NCI-H2029 treated with DMSO at 0.1 percent for 48 hours (cell line): ENCODE data around the gene GPR137.
"Not testable (repeated sequence)": the region's sequence is repeated elsewhere in the genome, so short reads cannot be mapped to it uniquely, and the experiment has no call there.

ENCODE experiments used
- DNase-seq: peaks from one replicate; lab custom pipeline; 2025; lab: John Stamatoyannopoulos, UW

The GPR137 gene

DNA sequence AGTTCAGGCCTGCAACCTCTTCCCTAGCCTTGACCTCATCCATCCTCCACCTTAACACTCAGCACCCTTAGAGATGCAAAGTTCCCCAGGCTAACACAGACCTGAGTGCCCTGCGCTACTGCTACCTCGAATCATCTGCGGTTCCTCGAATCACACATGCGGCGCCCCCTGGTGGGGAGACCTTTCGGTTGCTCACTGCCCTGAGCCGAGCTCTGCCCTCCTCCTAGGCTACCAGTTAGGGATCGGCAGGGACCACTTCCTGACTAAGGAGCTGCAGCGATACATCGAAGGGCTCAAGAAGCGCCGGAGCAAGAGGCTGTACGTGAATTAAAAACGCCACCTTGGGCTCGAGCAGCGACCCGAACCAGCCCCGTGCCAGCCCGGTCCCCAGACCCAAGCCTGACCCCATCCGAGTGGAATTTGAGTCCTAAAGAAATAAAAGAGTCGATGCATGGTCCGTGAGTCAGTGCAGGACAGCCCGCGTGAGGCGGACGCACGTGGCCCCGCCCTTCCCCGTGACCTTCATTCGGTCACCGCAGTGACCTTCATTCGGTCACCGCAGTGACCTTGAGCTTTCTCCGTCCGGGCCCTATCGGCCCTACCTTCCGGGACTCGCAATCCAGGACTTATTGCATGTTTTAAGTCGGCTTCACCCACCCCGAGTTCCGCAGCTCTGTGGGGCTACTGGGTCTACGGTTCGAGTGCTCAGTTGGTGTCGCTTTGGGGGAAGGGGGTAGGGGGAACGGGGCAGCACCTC, 18.8 kb downstream of the GPR137 start:
- peak; percentile 71 for DNase-seq

DNA sequence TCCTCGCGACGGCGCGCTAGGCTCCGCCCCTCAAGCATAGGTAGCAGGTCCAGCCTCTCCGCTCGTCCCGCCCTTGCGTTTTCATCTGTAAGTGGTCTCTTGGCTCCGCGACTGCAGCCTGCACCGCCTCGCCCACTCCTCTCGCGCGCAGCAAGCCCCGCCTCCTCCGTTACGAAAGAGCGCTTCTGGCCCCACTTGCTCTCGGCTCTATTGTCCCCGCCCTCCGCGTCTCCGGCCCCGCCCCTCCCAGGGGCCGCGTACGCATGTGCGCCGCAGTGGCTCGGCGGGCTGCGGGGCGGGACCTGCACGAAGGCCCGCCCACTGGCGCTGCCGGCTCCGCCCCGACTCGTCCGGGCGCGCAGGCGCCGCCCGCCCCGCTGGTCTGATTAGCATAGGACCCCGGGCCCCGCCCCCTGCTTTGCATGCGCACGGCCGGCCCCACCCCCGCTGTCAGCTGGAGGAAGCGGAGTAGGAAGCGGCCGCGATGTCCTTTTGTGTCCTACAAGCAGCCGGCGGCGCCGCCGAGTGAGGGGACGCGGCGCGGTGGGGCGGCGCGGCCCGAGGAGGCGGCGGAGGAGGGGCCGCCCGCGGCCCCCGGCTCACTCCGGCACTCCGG, 19.5 kb downstream of the GPR137 start, which contains the start of gene ESRRA:
Gene ESRRA (plus strand): TSS at position 450 of the 616 bp plus-strand sequence. CDS start 1,656 bp downstream, outside the sequence.
- DNase-seq = peak; percentile 97

DNA sequence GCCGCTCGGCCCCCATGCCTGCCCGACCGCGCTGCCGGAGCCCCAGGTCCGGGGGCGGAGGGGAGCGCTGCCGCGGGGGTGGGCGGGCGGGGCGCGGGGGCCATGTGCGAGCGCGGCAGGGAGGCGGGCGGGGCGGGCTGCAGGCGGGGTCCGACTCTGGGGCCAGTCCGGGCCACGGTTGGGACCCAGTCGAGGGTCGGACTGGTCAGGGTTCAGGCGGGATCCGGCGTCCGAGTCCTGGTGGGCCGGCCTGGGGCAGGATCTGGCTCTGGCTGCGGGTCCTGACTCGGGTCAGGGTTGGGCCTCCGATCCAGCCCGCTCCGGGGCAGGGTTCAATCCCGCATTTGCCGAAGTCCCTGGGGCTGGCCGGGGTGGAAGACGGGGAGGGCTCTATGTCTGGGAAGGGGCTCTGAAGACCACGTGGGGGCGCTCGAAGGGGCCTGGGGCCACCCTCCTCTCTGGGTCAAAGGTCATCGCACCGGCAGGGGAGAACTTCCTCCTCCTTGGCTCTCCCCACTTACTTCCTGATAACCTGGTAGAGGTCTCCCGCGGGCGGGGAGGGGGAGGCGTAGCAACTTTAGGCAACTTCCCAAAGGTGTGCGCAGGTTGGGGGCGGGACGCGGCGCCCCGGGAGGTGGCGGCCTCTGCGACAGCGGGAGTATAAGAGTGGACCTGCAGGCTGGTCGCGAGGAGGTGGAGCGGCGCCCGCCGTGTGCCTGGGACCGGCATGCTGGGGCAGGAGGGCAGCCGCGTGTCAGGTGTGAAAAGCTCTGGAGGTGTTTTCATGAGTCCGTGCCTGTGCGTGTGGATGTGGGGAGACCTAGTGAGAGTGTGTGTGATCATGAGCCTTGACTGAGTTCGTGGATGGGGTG, 20.3 kb downstream of the GPR137 start:
- no peak for DNase-seq

DNA sequence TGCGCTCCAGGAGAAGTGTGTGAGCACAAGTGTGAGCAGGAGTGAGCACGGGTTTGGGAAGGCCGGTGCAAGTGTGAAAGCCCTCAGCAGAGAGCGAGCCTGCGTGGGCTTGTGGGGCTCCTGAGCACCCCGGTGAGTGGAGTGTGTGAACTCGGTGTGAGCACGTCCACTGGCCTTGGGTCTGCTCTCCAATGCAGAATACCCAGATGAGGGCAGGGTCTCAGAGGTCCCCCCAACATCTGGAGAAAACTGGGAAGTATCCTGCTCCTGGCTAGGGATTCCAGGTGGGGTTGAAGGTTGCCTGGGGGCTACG, 20.9 kb downstream of the GPR137 start:
- DNase-seq = no peak

DNA sequence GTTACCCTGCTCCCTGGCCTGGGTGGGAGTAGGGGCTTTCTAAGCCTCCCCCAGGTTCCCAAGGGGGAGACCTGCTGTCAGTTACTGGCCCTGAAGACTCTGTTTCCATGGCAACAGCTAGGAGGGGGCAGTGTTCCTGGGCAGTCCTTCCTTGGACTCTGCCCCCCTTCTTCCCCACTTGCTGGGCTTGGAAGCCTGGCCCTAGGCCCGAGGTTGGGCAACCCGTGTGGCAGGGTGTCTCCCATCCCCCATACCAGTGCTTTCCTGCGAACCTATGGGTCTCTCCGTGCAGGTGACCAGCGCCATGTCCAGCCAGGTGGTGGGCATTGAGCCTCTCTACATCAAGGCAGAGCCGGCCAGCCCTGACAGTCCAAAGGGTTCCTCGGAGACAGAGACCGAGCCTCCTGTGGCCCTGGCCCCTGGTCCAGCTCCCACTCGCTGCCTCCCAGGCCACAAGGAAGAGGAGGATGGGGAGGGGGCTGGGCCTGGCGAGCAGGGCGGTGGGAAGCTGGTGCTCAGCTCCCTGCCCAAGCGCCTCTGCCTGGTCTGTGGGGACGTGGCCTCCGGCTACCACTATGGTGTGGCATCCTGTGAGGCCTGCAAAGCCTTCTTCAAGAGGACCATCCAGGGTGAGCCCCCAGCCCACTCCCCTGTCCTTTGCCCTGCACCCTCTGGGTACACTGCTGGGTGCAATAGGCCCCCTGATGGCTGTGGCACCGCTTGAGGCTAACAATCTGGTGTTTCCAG, 21.4 kb downstream of the GPR137 start:
- no peak for DNase-seq

DNA sequence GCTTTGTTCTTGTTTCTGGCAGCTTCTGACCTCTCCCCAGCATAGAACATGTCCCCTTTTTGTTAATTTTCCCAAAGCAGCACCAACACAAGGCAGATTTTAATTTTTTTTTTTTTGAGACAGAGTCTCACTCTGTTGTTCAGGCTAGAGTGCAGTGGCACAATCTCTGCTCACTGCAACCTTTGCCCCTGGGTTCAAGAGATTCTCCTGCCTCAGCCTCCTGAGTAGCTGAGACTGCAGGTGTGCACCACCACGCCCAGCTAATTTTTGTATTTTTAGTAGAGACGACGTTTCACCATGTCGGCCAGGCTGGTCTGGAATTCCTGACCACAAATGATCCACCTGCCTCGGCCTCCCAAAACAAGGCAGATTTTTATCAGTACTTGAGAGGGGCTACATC, 22.1 kb downstream of the GPR137 start:
- DNase-seq = not testable (repeated sequence)

DNA sequence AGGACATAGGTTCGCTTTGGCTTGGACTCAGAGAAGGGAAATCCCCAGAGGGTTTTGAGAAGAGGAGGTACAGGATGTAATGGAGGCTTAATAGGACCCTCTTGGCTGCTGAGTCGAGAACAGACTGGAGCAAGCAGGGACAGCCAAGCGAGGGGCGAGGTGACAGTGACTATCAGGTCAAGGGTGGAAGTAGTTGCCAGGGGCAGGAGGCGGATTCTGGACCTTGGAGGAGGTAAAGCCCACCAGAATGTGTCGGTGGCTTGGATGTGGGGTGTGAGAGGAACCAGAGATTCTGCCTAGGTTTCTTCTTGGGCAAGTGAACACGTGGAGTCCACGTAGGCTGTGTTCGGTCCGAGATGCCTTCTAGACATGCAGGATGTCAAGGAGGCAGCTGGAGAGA, 27.3 kb downstream of the GPR137 start:
- no peak for DNase-seq

DNA sequence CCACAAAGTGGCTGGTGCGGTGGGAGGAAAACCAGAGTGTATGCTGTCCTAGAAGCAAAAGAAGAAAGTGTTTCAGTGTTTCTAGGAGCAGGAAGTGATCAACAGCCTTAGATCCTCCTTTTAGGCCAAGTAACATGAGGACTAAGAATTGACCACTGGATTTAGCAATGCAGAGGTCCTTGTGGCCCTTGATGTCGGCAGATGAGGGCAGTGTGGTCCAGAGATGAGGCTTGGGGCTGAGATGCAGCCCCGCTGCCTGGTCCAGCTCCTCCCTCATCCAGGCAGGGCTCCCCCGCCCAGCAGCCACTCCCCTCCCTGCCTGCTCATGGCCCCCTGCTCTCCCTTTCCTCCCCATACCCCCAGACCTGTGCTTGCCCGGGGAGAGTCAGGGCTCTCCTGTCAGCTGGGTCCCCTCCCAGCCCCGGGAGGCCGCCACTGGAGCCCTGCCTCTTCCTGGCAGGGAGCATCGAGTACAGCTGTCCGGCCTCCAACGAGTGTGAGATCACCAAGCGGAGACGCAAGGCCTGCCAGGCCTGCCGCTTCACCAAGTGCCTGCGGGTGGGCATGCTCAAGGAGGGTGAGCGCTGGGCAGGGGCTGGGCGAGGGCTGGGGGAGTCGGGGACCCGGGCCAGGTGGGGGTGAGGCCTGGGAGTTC, 28.0 kb downstream of the GPR137 start:
- no peak for DNase-seq

DNA sequence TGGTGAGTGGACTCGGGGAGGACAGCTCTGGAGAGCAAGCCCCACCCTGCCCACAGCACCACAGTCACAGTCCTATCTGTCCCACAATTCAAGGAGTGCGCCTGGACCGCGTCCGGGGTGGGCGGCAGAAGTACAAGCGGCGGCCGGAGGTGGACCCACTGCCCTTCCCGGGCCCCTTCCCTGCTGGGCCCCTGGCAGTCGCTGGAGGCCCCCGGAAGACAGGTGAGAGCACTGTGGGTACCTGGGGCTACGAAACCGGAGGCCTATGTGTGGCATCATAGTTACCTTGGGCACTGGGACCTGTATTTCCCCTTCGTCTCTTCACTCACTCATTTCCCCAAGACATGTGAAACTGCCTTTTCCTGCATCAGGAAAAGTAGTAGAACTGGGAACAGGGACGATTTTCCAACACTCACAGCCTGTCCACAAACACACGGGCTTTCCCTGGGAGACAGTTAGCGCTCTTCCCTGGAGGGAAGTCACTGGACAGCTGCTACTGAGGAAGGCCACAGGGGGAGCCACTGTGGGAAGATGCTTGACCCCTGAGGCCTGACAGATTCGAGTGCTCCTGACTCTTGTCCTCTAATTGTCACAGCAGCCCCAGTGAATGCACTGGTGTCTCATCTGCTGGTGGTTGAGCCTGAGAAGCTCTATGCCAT, 28.6 kb downstream of the GPR137 start:
- no peak for DNase-seq

DNA sequence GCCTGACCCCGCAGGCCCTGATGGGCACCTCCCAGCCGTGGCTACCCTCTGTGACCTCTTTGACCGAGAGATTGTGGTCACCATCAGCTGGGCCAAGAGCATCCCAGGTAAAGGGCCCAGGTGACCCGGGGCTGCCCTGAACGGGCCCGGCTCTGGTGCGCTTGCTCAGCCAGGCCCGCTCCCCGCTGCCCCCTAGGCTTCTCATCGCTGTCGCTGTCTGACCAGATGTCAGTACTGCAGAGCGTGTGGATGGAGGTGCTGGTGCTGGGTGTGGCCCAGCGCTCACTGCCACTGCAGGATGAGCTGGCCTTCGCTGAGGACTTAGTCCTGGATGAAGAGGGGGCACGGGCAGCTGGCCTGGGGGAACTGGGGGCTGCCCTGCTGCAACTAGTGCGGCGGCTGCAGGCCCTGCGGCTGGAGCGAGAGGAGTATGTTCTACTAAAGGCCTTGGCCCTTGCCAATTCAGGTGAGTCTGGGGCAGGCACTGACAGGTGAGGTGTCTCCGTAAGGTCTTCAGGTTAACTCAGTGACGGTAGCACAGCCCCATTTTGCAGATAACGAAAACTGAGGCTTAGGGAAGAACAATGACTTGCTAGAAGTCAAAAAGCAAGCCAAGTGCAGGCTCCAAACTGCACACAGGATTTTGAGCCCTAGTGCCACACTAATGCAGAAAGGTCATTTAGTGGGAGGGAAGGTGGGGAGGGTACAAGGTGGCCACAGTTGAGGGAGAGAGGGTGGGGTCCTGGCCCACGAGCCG, 29.3 kb downstream of the GPR137 start:
- DNase-seq = no peak

DNA sequence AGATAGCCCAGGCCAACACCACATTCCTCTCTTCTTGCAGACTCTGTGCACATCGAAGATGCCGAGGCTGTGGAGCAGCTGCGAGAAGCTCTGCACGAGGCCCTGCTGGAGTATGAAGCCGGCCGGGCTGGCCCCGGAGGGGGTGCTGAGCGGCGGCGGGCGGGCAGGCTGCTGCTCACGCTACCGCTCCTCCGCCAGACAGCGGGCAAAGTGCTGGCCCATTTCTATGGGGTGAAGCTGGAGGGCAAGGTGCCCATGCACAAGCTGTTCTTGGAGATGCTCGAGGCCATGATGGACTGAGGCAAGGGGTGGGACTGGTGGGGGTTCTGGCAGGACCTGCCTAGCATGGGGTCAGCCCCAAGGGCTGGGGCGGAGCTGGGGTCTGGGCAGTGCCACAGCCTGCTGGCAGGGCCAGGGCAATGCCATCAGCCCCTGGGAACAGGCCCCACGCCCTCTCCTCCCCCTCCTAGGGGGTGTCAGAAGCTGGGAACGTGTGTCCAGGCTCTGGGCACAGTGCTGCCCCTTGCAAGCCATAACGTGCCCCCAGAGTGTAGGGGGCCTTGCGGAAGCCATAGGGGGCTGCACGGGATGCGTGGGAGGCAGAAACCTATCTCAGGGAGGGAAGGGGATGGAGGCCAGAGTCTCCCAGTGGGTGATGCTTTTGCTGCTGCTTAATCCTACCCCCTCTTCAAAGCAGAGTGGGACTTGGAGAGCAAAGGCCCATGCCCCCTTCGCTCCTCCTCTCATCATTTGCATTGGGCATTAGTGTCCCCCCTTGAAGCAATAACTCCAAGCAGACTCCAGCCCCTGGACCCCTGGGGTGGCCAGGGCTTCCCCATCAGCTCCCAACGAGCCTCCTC, 30.2 kb downstream of the GPR137 start:
- DNase-seq = not testable (repeated sequence)

DNA sequence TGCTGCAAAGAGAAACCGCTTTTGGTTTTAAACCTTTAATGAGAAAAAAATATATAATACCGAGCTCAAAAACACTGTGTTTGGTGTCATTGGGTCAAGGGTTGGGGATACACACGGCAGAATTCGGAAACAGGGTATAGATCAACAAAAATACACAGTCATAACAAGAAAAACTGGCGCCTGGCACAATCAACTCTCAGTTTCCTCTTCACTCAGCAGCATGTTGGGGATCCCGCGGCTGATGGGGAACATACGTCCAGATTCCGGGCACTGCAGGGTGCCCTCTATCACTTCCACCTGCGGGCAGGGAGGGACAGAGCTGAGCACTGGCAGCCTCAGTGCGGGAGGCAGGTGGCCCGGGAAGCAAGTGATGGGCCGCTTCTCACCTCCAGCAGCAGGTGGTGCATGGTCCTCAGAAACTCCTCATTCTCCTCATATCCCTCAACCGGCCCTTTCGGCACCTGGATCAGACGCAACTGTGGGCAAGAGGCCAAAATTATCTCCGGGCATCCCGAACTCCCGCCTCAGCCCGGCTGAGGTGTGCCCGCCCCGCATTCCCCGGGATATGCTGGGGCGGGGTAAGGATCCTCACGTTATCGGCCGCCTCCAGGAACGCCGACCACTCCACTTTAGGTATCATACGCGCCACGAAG, 31.1 kb downstream of the GPR137 start:
- DNase-seq = peak; percentile 43

DNA sequence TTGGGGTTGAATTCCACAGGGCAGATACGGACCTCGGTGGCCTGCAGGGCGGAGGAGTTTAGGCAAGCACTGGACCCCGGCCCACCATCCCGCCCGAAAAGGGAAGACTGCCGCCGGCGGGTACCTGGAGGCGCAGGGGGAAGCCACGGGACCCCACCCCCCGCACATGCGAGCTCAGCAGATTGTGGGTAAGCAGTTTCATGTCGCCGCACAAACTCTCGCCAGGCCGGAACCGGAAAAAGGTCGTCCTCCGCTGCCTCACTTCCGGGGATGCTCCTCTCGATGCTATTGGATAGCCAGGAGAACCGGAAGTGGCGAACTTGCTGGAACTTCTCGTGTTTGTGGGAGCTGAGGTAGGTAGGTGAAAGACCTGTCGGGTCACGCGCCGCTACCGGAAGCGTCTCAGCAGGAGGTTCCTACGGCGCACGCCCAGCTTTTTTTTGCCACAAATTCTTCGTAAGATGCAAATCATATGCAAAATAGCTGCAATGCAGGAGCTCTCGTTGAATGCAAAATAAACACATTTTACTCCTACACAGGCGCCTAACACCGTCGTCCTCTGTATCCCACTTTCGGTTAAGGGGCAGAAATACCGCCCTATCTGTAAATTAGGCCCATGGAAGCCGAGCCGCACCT, 31.8 kb downstream of the GPR137 start, which contains the start of gene TRMT112:
Gene TRMT112 (minus strand): TSS at position 235 of the 636 bp plus-strand sequence. CDS start 33 bp downstream, at position 202.
- peak; percentile 96 for DNase-seq

DNA sequence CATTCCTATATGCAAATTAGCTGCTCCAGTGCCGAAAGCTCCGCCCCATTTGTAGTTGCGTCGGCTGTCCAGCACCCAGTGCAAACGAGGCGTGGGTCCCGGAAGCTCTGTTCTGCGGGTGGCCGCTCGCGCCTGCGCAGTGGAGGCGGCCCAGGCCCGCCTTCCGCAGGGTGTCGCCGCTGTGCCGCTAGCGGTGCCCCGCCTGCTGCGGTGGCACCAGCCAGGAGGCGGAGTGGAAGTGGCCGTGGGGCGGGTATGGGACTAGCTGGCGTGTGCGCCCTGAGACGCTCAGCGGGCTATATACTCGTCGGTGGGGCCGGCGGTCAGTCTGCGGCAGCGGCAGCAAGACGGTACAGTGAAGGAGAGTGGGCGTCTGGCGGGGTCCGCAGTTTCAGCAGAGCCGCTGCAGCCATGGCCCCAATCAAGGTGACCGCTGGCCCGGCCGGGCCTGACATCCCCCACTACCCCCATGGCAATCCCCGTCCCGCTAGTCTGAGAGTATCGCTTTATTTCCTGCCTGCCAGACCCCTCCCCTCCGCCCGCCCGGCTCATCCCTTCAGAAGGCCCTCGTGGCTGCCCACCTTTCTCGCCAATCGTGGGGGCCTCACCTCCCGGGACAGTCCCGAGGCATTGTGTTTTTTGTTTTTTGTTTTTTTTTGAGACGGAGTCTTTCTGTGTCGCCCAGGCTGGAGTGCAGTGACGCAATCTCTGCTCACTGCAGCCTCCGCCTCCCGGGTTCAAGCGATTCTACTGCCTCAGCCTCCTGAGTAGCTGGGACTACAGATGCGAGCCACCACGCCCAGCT, 32.5 kb downstream of the GPR137 start, which contains the start of gene PRDX5:
Gene PRDX5 (plus strand): TSS at position 161 of the 805 bp plus-strand sequence. CDS start 95 bp downstream, at position 256.
- peak; percentile 91 for DNase-seq

DNA sequence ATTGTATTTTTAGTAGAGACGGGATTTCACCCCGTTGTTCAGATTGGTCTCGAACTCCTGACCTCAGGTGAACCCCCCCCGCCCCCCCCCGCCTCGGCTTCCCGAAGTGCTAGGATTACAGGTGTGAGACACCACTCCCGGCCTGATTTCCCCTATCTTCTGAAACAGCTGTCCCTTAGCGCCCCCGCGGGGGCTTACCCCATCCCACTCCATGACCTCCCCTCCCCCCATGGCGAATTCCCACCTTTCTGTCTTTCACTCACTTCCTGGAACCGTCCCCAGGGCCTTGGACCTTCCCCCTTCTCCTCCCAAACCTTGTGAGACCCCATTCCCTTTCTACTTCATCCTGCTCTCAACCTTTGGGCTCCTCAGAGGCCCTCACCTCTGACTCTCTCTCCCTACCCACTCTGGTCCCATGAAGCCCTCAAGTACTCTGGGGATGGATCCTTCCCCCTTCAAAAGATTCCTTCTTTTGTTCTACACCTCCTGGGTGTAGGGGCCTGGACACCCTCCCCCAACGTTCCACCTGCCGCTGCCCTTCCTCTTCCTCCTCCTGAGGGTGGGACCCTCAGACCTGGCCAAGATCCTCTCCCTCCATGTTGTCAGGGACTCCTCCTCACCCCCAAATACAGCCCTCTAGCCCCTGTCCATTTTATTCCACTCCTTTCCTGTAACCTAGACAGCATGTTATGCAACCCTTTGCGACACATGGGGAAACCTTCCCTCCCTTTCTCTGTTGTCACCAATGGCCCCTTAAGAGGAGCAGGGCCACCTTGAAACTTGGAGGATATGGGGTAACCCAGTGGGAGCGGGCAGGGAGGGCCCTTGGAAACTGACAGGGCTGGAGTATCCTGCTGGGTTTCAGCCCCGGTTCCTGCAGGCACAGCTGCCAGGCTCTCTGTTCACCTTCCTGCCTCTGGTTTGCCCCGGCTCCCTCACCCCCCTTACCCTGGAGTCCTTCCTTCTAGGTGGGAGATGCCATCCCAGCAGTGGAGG, 33.4 kb downstream of the GPR137 start:
- DNase-seq = no peak

DNA sequence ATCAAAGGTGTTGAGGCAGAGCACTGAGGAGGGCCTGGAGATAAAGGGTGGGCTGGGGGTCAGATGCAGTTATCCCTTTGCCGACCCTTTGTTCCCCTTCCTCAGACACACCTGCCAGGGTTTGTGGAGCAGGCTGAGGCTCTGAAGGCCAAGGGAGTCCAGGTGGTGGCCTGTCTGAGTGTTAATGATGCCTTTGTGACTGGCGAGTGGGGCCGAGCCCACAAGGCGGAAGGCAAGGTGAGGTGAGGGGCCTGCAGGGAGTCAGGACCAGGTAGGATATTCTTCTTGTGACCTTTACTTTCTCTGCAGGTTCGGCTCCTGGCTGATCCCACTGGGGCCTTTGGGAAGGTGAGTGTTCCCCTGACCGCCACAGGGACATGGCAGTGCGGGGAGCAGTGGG, 34.9 kb downstream of the GPR137 start:
- no peak for DNase-seq
